ENCODE results near the gene EVA1C. TPM values are rescaled to one million over a fixed set of nuclear protein-coding genes. Genes with fewer than 3 reads are reported as not detected.
A peak's percentile ranks its signal among the peaks of the same experiment; 100 is the strongest.
"Not testable (repeated sequence)": the region's sequence is repeated elsewhere in the genome, so short reads cannot be mapped to it uniquely, and the experiment has no call there.

Gene EVA1C
- total RNA-seq, 1 experiment from 2014 or later, result 0.98 TPM

- no peak overlapping the region for H4K8ac ChIP-seq (replicated peaks; ENCODE audit: insufficient read length, low read depth, low read length)
- H3K79me2 ChIP-seq (ENCODE audit: insufficient read depth, low read length), result no peaks in the 10 kb centered on the region
- no peak overlapping the region for H2AK5ac ChIP-seq (ENCODE audit: insufficient read length, low read length)
- TF ChIP-seq CTCF (conservative IDR thresholded peaks at IDR 0.05), result no peak
- no peak overlapping the region for H3K56ac ChIP-seq (ENCODE audit: insufficient read length, low read depth, low read length)
- no peaks in the 10 kb centered on the region for H3K79me1 ChIP-seq (ENCODE audit: insufficient read depth, low read depth, low read length, poor library complexity, severe bottlenecking)
- no peak overlapping the region for H3K23ac ChIP-seq (ENCODE audit: insufficient read length, low read depth, low read length)
- H3K4ac ChIP-seq (ENCODE audit: low read depth, low read length), result no peak overlapping the region
- WGBS (ENCODE audit: extremely low coverage, insufficient read length, low lambda C conversion rate), result no CpG with 5 or more reads among the region's 3 CpGs
- no peaks in the 10 kb centered on the region for H3K23me2 ChIP-seq (ENCODE audit: insufficient read length, low read depth, low read length, poor library complexity, severe bottlenecking)
- no peak overlapping the region for H2BK120ac ChIP-seq (ENCODE audit: low read depth, low read length, poor library complexity, severe bottlenecking)
- peaks cover 50 to 52% of the 10 kb centered on the region in 2 experiments for H3K4me1 Mint-ChIP-seq
- peaks cover 5% of the 10 kb centered on the region; the same call in 1 of the 2 replicates for H3K27me3 Mint-ChIP-seq (ENCODE audit: low read depth)
- H4K91ac ChIP-seq (ENCODE audit: insufficient read length, low read depth, low read length), result no peak overlapping the region
- H3K27ac Mint-ChIP-seq, result peak overlapping the region; percentile 59 to 96 (median 93)
- H3K9me3 ChIP-seq (ENCODE audit: control insufficient read depth, low read depth, low read length), result no peaks in the 10 kb centered on the region
- H3K27ac ChIP-seq (ENCODE audit: insufficient read length, low read depth, low read length), result peak overlapping the region; percentile 56
- H3K9me3 Mint-ChIP-seq, result peaks cover 19 to 21% of the 10 kb centered on the region in 2 experiments
- no peaks in the 10 kb centered on the region for H3K27me3 ChIP-seq (ENCODE audit: insufficient read depth, low read length)
- H3K9ac ChIP-seq (ENCODE audit: extremely low read depth, insufficient read length, low read length), result no peak overlapping the region
- peaks cover 2% of the 10 kb centered on the region; the same call in 1 of the 2 replicates for H3K4me1 ChIP-seq (ENCODE audit: insufficient read depth, low read length)
- no peak for DNase-seq
- no peak overlapping the region for H2BK12ac ChIP-seq (ENCODE audit: insufficient read length, low read depth, low read length)
- no peak overlapping the region for H2BK20ac ChIP-seq (ENCODE audit: low read depth, low read length, poor library complexity, severe bottlenecking)
- peak overlapping the region; percentile 29 for H3K4me2 ChIP-seq (ENCODE audit: insufficient read depth, insufficient read length, low read length)
- H3K36me3 Mint-ChIP-seq (ENCODE audit: insufficient read depth in 1 of 3, low read depth in 3 of 3), result peaks cover 16 to 23% (median 17%) of the 10 kb centered on the region in 3 experiments
- H2BK15ac ChIP-seq (ENCODE audit: low read depth, low read length), result no peak overlapping the region
- H4K20me1 ChIP-seq (ENCODE audit: control insufficient read depth, insufficient read depth, insufficient read length), result no peaks in the 10 kb centered on the region
- peak overlapping the region; percentile 3 to 25; a peak in 3 of 5 replicates for H3K4me3 Mint-ChIP-seq
- H2BK5ac ChIP-seq (ENCODE audit: insufficient read length, low read length), result no peak overlapping the region
- no peak overlapping the region for H2AFZ ChIP-seq (ENCODE audit: low read length)
- no peak overlapping the region for H4K5ac ChIP-seq (ENCODE audit: insufficient read length, low read depth, low read length)
- H3K14ac ChIP-seq (ENCODE audit: insufficient read depth, low read length), result no peak overlapping the region
- H3K18ac ChIP-seq (ENCODE audit: insufficient read length, low read depth, low read length), result no peak overlapping the region
- H3T11ph ChIP-seq (ENCODE audit: low read length), result no peak overlapping the region
These were observed 148.4 kb downstream of the EVA1C start for GRCh38 chr21:32560896-32561295.

GRCh38 chr21:32561476-32561875 lies 149.0 kb downstream of the EVA1C start:
- not testable (repeated sequence) for H4K8ac ChIP-seq (replicated peaks; ENCODE audit: insufficient read length, low read depth, low read length); H2AFZ ChIP-seq (ENCODE audit: low read length); H3K14ac ChIP-seq (ENCODE audit: insufficient read depth, low read length); H3K56ac ChIP-seq (ENCODE audit: insufficient read length, low read depth, low read length); H4K5ac ChIP-seq (ENCODE audit: insufficient read length, low read depth, low read length); H3K27me3 ChIP-seq (ENCODE audit: insufficient read depth, low read length); H3K4ac ChIP-seq (ENCODE audit: low read depth, low read length); H3K23me2 ChIP-seq (ENCODE audit: insufficient read length, low read depth, low read length, poor library complexity, severe bottlenecking); H3K9ac ChIP-seq (ENCODE audit: extremely low read depth, insufficient read length, low read length); H4K91ac ChIP-seq (ENCODE audit: insufficient read length, low read depth, low read length); H3K79me2 ChIP-seq (ENCODE audit: insufficient read depth, low read length); H3K79me1 ChIP-seq (ENCODE audit: insufficient read depth, low read depth, low read length, poor library complexity, severe bottlenecking); H3K27me3 Mint-ChIP-seq (ENCODE audit: low read depth); H2AK5ac ChIP-seq (ENCODE audit: insufficient read length, low read length); H3K23ac ChIP-seq (ENCODE audit: insufficient read length, low read depth, low read length); H2BK12ac ChIP-seq (ENCODE audit: insufficient read length, low read depth, low read length); H2BK120ac ChIP-seq (ENCODE audit: low read depth, low read length, poor library complexity, severe bottlenecking); DNase-seq; H3K9me3 ChIP-seq (ENCODE audit: control insufficient read depth, low read depth, low read length); H2BK5ac ChIP-seq (ENCODE audit: insufficient read length, low read length); H4K20me1 ChIP-seq (ENCODE audit: control insufficient read depth, insufficient read depth, insufficient read length); H3K4me1 ChIP-seq (ENCODE audit: insufficient read depth, low read length); H3T11ph ChIP-seq (ENCODE audit: low read length); H2BK20ac ChIP-seq (ENCODE audit: low read depth, low read length, poor library complexity, severe bottlenecking); H2BK15ac ChIP-seq (ENCODE audit: low read depth, low read length); H3K18ac ChIP-seq (ENCODE audit: insufficient read length, low read depth, low read length)
- WGBS (ENCODE audit: extremely low coverage, insufficient read length, low lambda C conversion rate), result no CpG with 5 or more reads among the region's 1 CpG
- H3K9me3 Mint-ChIP-seq, result peaks cover 24 to 26% of the 10 kb centered on the region in 2 experiments
- H3K4me2 ChIP-seq (ENCODE audit: insufficient read depth, insufficient read length, low read length), result peak overlapping the region; percentile 51
- peak overlapping the region; percentile 1 to 71 for H3K4me3 Mint-ChIP-seq
- H3K27ac ChIP-seq (ENCODE audit: insufficient read length, low read depth, low read length), result peak overlapping the region; percentile 56
- peak overlapping the region; percentile 91 to 95 (median 93) for H3K27ac Mint-ChIP-seq
- peaks cover 44 to 53% of the 10 kb centered on the region in 2 experiments for H3K4me1 Mint-ChIP-seq
- H3K36me3 Mint-ChIP-seq (ENCODE audit: insufficient read depth in 1 of 3, low read depth in 3 of 3), result peaks cover 21 to 28% (median 22%) of the 10 kb centered on the region in 3 experiments
